HPDE6-E6E7 (cell line): ENCODE results near the gene ACD.
A peak's percentile ranks its signal among the peaks of the same experiment; 100 is the strongest.

Experiments used
- DNase-seq: peaks from one replicate; pipeline ENCODE4 v3.0.0; 2011; ENCODE audit warnings: missing footprints; ENCODE audit errors: extremely low spot score

Gene ACD

GRCh38 chr16:67647681-67648080, 12.4 kb downstream of the ACD start:
- no peak for DNase-seq

- DNase-seq, result peak; percentile 76
Observed at GRCh38 chr16:67647111-67647651, 12.9 kb downstream of the ACD start.

GRCh38 chr16:67645397-67646121, 14.5 kb downstream of the ACD start:
- DNase-seq, result no peak

GRCh38 chr16:67644038-67644437, 16.0 kb downstream of the ACD start:
- DNase-seq, result no peak

- DNase-seq, result no peak
Observed at GRCh38 chr16:67641779-67642708, 18.0 kb downstream of the ACD start.

- DNase-seq, result no peak
Observed at GRCh38 chr16:67637625-67638024, 22.4 kb downstream of the ACD start.

- DNase-seq, result no peak
Observed at GRCh38 chr16:67636713-67637112, 23.3 kb downstream of the ACD start.

- no peak for DNase-seq
Observed at GRCh38 chr16:67632415-67633172, 27.5 kb downstream of the ACD start.

GRCh38 chr16:67628216-67628615, 31.8 kb downstream of the ACD start:
- no peak for DNase-seq

GRCh38 chr16:67613808-67614207, 46.3 kb downstream of the ACD start:
- DNase-seq, result no peak

- no peak for DNase-seq
Observed at GRCh38 chr16:67608364-67608763, 51.7 kb downstream of the ACD start.
